Subcutaneous abdominal adipose tissue (tissue), 5 donors: ENCODE data around the gene NKIRAS2.
A peak's percentile ranks its signal among the peaks of the same experiment; 100 is the strongest.

Experiments used
- H3K27ac ChIP-seq: one replicate; pipeline ENCODE4 v1.7.0; 2013; ENCODE audit warnings: low read depth, mild to moderate bottlenecking, inconsistent platforms, low read length, moderate library complexity
- H3K27me3 ChIP-seq, 5 donors: one replicate each; pipeline ENCODE4 v1.7.0; 2013; ENCODE audit warnings: low read length in 5 of 5, inconsistent platforms in 1 of 5; ENCODE audit not compliant: control insufficient read depth in 5 of 5, insufficient read depth in 4 of 5
- H3K36me3 ChIP-seq, 5 donors: one replicate each; pipeline ENCODE4 v1.7.0; 2013; ENCODE audit warnings: low read length in 5 of 5; ENCODE audit not compliant: control insufficient read depth in 5 of 5, insufficient read depth in 5 of 5
- H3K4me1 ChIP-seq, 5 donors: one replicate each; pipeline ENCODE4 v1.7.0; 2013; ENCODE audit warnings: low read length in 5 of 5, mild to moderate bottlenecking in 3 of 5, moderate library complexity in 1 of 5; ENCODE audit not compliant: control insufficient read depth in 5 of 5, insufficient read depth in 5 of 5
- H3K4me3 ChIP-seq, 5 donors: one replicate each; pipeline ENCODE4 v1.7.0; 2013; ENCODE audit warnings: low read length in 5 of 5, low read depth in 1 of 5
- H3K9ac ChIP-seq, 5 donors: one replicate each; pipeline ENCODE4 v1.7.0; 2013; ENCODE audit warnings: low read length in 5 of 5, mild to moderate bottlenecking in 4 of 5, moderate library complexity in 3 of 5
- H3K9me3 ChIP-seq, 5 donors: one replicate each; pipeline ENCODE4 v1.7.0; 2013; ENCODE audit warnings: low read length in 5 of 5; ENCODE audit not compliant: control insufficient read depth in 5 of 5
- donor health status: healthy.
- donor health status: healthy.
- donor health status: healthy.
- donor health status: healthy.
- donor health status: healthy.

Gene NKIRAS2

GRCh38 chr17:42051013-42051400, 31.1 kb downstream of the NKIRAS2 start:
- no peaks in the 10 kb centered on the region for H3K9me3 ChIP-seq
- H3K9ac ChIP-seq: peak overlapping the region in 3 of 5 donors; percentile 42 to 51 (median 47)
- H3K27me3 ChIP-seq: peaks cover 14 to 30% (median 19%) of the 10 kb centered on the region in 5 donors
- H3K27ac ChIP-seq: no peak overlapping the region
- no peaks in the 10 kb centered on the region for H3K36me3 ChIP-seq
- H3K4me1 ChIP-seq: peaks cover 0 to 13% (median 11%) of the 10 kb centered on the region in 5 donors
- H3K4me3 ChIP-seq: peak overlapping the region; percentile 62 to 76 (median 68)

- Histone ChIP-seq H3K4me3 (peak overlapping the region in 1 of 5 donors; percentile 68), H3K9me3 (no peaks in the 10 kb centered on the region), H3K4me1 (peaks cover 0 to 13% (median 11%) of the 10 kb centered on the region in 5 donors), H3K36me3 (no peaks in the 10 kb centered on the region), H3K9ac (no peak overlapping the region), H3K27me3 (peaks cover 14 to 32% (median 19%) of the 10 kb centered on the region in 5 donors), H3K27ac (no peak overlapping the region)
These were observed 31.8 kb downstream of the NKIRAS2 start for GRCh38 chr17:42051645-42052044.

GRCh38 chr17:42052346-42052877, 32.5 kb downstream of the NKIRAS2 start:
- H3K9me3 ChIP-seq: no peaks in the 10 kb centered on the region
- peaks cover 18 to 32% (median 19%) of the 10 kb centered on the region in 5 donors for H3K27me3 ChIP-seq
- H3K27ac ChIP-seq: no peak overlapping the region
- H3K4me1 ChIP-seq: peaks cover 0 to 13% (median 11%) of the 10 kb centered on the region in 5 donors
- no peaks in the 10 kb centered on the region for H3K36me3 ChIP-seq
- no peak overlapping the region for H3K4me3 ChIP-seq
- no peak overlapping the region for H3K9ac ChIP-seq

- Histone ChIP-seq H3K9ac (no peak overlapping the region), H3K4me1 (peaks cover 0 to 13% (median 11%) of the 10 kb centered on the region in 5 donors), H3K27me3 (peaks cover 18 to 34% (median 19%) of the 10 kb centered on the region in 5 donors), H3K9me3 (no peaks in the 10 kb centered on the region), H3K27ac (no peak overlapping the region), H3K36me3 (no peaks in the 10 kb centered on the region), H3K4me3 (no peak overlapping the region)
These were observed 34.0 kb downstream of the NKIRAS2 start for GRCh38 chr17:42053731-42054500.

- no peak overlapping the region for H3K9ac ChIP-seq
- H3K27me3 ChIP-seq: peaks cover 18 to 38% (median 22%) of the 10 kb centered on the region in 5 donors
- no peak overlapping the region for H3K27ac ChIP-seq
- no peak overlapping the region for H3K4me3 ChIP-seq
- H3K4me1 ChIP-seq: peaks cover 0 to 8% (median 7%) of the 10 kb centered on the region in 5 donors
- no peaks in the 10 kb centered on the region for H3K36me3 ChIP-seq
- no peaks in the 10 kb centered on the region for H3K9me3 ChIP-seq
These were observed 35.1 kb downstream of the NKIRAS2 start for GRCh38 chr17:42055027-42055426.

GRCh38 chr17:42055496-42055895, 35.6 kb downstream of the NKIRAS2 start:
- Histone ChIP-seq H3K27ac (no peak overlapping the region), H3K27me3 (peaks cover 18 to 38% (median 22%) of the 10 kb centered on the region in 5 donors)

GRCh38 chr17:42056635-42057034, 36.7 kb downstream of the NKIRAS2 start:
- H3K36me3 ChIP-seq: no peaks in the 10 kb centered on the region
- no peaks in the 10 kb centered on the region for H3K4me1 ChIP-seq
- peaks cover 19 to 38% (median 22%) of the 10 kb centered on the region in 5 donors for H3K27me3 ChIP-seq
- no peak overlapping the region for H3K4me3 ChIP-seq
- no peak overlapping the region for H3K9ac ChIP-seq
- no peaks in the 10 kb centered on the region for H3K9me3 ChIP-seq
- H3K27ac ChIP-seq: no peak overlapping the region

More at GRCh38 chr17:42055496-42055895, 35.6 kb downstream of the NKIRAS2 start:
- H3K9me3 ChIP-seq: no peaks in the 10 kb centered on the region
- H3K4me1 ChIP-seq: peaks cover 0 to 5% (median 5%) of the 10 kb centered on the region in 5 donors
- no peaks in the 10 kb centered on the region for H3K36me3 ChIP-seq
- H3K4me3 ChIP-seq: no peak overlapping the region
- H3K9ac ChIP-seq: no peak overlapping the region

- Histone ChIP-seq H3K9me3 (no peaks in the 10 kb centered on the region), H3K4me3 (no peak overlapping the region), H3K27ac (no peak overlapping the region), H3K36me3 (no peaks in the 10 kb centered on the region), H3K4me1 (peaks cover 0 to 1% (median 0%) of the 10 kb centered on the region in 5 donors), H3K27me3 (peaks cover 13 to 35% (median 27%) of the 10 kb centered on the region in 5 donors), H3K9ac (no peak overlapping the region)
These were observed 38.2 kb downstream of the NKIRAS2 start for GRCh38 chr17:42058063-42058462.

- Histone ChIP-seq H3K27me3 (peaks cover 0 to 22% (median 14%) of the 10 kb centered on the region in 5 donors), H3K27ac (no peak overlapping the region), H3K4me1 (peaks cover 0 to 11% (median 0%) of the 10 kb centered on the region in 5 donors), H3K36me3 (no peaks in the 10 kb centered on the region), H3K9me3 (no peaks in the 10 kb centered on the region), H3K9ac (no peak overlapping the region), H3K4me3 (no peak overlapping the region)
These were observed 39.9 kb downstream of the NKIRAS2 start for GRCh38 chr17:42059815-42060214.

- H3K27ac ChIP-seq: no peak overlapping the region
- no peak overlapping the region for H3K9ac ChIP-seq
- no peak overlapping the region for H3K4me3 ChIP-seq
- no peaks in the 10 kb centered on the region for H3K9me3 ChIP-seq
- peaks cover 0 to 11% (median 0%) of the 10 kb centered on the region in 5 donors for H3K4me1 ChIP-seq
- no peaks in the 10 kb centered on the region for H3K36me3 ChIP-seq
- H3K27me3 ChIP-seq: peaks cover 0 to 19% (median 9%) of the 10 kb centered on the region in 5 donors
These were observed 40.3 kb downstream of the NKIRAS2 start for GRCh38 chr17:42060231-42060630.
